Peyer's patch (tissue), 4 donors: ENCODE results near the gene CD38.

ENCODE experiments used
- CTCF ChIP-seq, 6 experiments: fragments of 450-650 bp in 4 of 6; fragments of 200-600 bp in 2 of 6; sonication (generic) in 1 of 6; IDR thresholded peaks; one replicate each; pipeline ENCODE4 v1.5.1; 2017 to 2019; ENCODE audit warnings: antibody characterized with exemption in 6 of 6, mild to moderate bottlenecking in 3 of 6, moderate library complexity in 1 of 6
- POLR2A ChIP-seq, 2 donors: fragments of 450-650 bp; IDR thresholded peaks; one replicate each; pipeline ENCODE4 v1.5.1; 2017; ENCODE audit warnings: antibody characterized with exemption in 2 of 2, mild to moderate bottlenecking in 2 of 2, moderate library complexity in 2 of 2

GRCh38 chr4:15868826-15869413, 90.8 kb downstream of the CD38 start:
- no peak for TF ChIP-seq CTCF (IDR thresholded peaks at IDR 0.05)
- no peak for TF ChIP-seq POLR2A (IDR thresholded peaks at IDR 0.05)
